Measurements from ENCODE around the gene HOXA3.

HOXA3 gene

GRCh38 chr7:27151931-27152815 lies at the start of gene HOXA3:
Gene HOXA3, minus strand, starts transcription at chr7:27152583. Its CDS starts 41,943 bp downstream, at chr7:27110640.
- no peak for TF ChIP-seq CTCF (IDR thresholded peaks at IDR 0.05; ENCODE audit: insufficient read depth, low read length, missing control alignments)
- DNase-seq (ENCODE audit: low read depth, low spot score), result no peak
- CTCF ChIA-PET, result interaction anchor here (0.8 to 4.7 kb wide), 14 partner anchors 6 to 465 kb away, joined by 3 to 52 read pairs (median 5); partner anchors contain the start of genes HOXA7 and HOXA9
- H3K4me3 ChIP-seq (ENCODE audit: low read depth, low read length), result peak within 1 kb of the TSS; percentile 72
- POLR2A ChIA-PET, result interaction anchor here (0.9 to 1.7 kb wide), 3 partner anchors 9 to 21 kb away, joined by 4 to 6 read pairs (median 6); partner anchors contain the start of gene HOXA4

- no peak overlapping the region for H3K4me3 ChIP-seq (ENCODE audit: low read depth, low read length)
- TF ChIP-seq CTCF (IDR thresholded peaks at IDR 0.05; ENCODE audit: insufficient read depth, low read length, missing control alignments), result no peak
- CTCF ChIA-PET, result interaction anchor here (2.3 kb wide), 1 partner anchor 10 kb away, joined by 11 read pairs; no protein-coding TSS in a partner anchor
- no peak for DNase-seq (ENCODE audit: low read depth, low spot score)
- POLR2A ChIA-PET, result no interaction called here
These were observed 49.2 kb upstream of the HOXA3 start for GRCh38 chr7:27201580-27202017.

- no peak for DNase-seq (ENCODE audit: low read depth, low spot score)
- H3K4me3 ChIP-seq (ENCODE audit: low read depth, low read length), result peak overlapping the region; percentile 46
- ChIA-PET CTCF (interaction anchor here (2.2 to 2.3 kb wide), 2 partner anchors 10 kb away, joined by 11 to 14 read pairs; no protein-coding TSS in a partner anchor), POLR2A (interaction anchor here (1.0 kb wide), 1 partner anchor 461 kb away, joined by 3 read pairs; no protein-coding TSS in a partner anchor)
- no peak for TF ChIP-seq CTCF (IDR thresholded peaks at IDR 0.05; ENCODE audit: insufficient read depth, low read length, missing control alignments)
These were observed 48.6 kb upstream of the HOXA3 start for GRCh38 chr7:27200761-27201579.

GRCh38 chr7:27199849-27200760 lies 47.7 kb upstream of the HOXA3 start, which contains the start of gene HOXA13:
Gene HOXA13, minus strand, starts transcription at chr7:27200091. Its CDS starts 14 bp downstream, at chr7:27200077.
- ChIA-PET POLR2A (interaction anchor here (1.0 kb wide), 1 partner anchor 462 kb away, joined by 3 read pairs; no protein-coding TSS in a partner anchor), CTCF (interaction anchor here (1.0 to 2.2 kb wide), 7 partner anchors 8 to 879 kb away, joined by 3 to 14 read pairs (median 5); partner anchors contain the start of gene HOXA10)

More at GRCh38 chr7:27199849-27200760, 47.7 kb upstream of the HOXA3 start, which contains the start of gene HOXA13:
- no peak for TF ChIP-seq CTCF (IDR thresholded peaks at IDR 0.05; ENCODE audit: insufficient read depth, low read length, missing control alignments)
- H3K4me3 ChIP-seq (ENCODE audit: low read depth, low read length), result peak within 1 kb of the TSS; percentile 60
- no peak for DNase-seq (ENCODE audit: low read depth, low spot score)

All from AG04449 (cell line).